Smooth muscle cell (in vitro differentiated cells): ENCODE results near the gene MAP1B. TPM values are rescaled to one million over a fixed set of nuclear protein-coding genes. Genes with fewer than 3 reads are reported as not detected.

Experiments
- DNase-seq: peaks from one replicate; lab custom pipeline; 2025; ENCODE audit not compliant: unreplicated experiment; lab: John Stamatoyannopoulos, UW
- H2AFZ ChIP-seq: fragments of 200-600 bp; sonication (generic); 2 replicates; pipeline ENCODE4 v1.6.0; 2016; ENCODE audit warnings: antibody characterized with exemption, low read depth, mild to moderate bottlenecking
- H3F3A ChIP-seq: fragments of 200-600 bp; sonication (generic); 2 replicates; pipeline ENCODE4 v1.6.0; 2017; ENCODE audit warnings: antibody characterized with exemption, low read depth
- H3K27ac ChIP-seq: fragments of 200-600 bp; sonication (generic); 2 replicates; pipeline ENCODE4 v1.5.1; 2016; ENCODE audit warnings: low read depth, mild to moderate bottlenecking
- H3K27me3 ChIP-seq: fragments of 200-600 bp; sonication (generic); 2 replicates; pipeline ENCODE4 v1.6.1; 2016; ENCODE audit warnings: low read depth, mild to moderate bottlenecking
- H3K36me3 ChIP-seq: fragments of 200-600 bp; sonication (generic); 2 replicates; pipeline ENCODE4 v1.5.1; 2016; ENCODE audit warnings: low read depth
- H3K4me1 ChIP-seq: fragments of 200-600 bp; sonication (generic); 2 replicates; pipeline ENCODE4 v1.5.1; 2016; ENCODE audit warnings: low read depth
- H3K4me2 ChIP-seq: fragments of 200-600 bp; sonication (generic); 2 replicates; pipeline ENCODE4 v1.6.0; 2016; ENCODE audit warnings: mild to moderate bottlenecking
- H3K4me3 ChIP-seq: fragments of 200-600 bp; sonication (generic); 2 replicates; pipeline ENCODE4 v1.5.1; 2016; ENCODE audit warnings: mild to moderate bottlenecking
- H3K79me2 ChIP-seq: fragments of 200-600 bp; sonication (generic); 2 replicates; pipeline ENCODE4 v1.6.0; 2016; ENCODE audit warnings: low read depth, mild to moderate bottlenecking
- H3K9ac ChIP-seq: fragments of 200-600 bp; sonication (generic); 2 replicates; pipeline ENCODE4 v1.6.0; 2016; ENCODE audit warnings: low read depth
- H3K9me3 ChIP-seq: fragments of 200-600 bp; sonication (generic); replicated peaks from 2 replicates; pipeline ENCODE4 v1.5.1; 2016; ENCODE audit warnings: low read depth
- H4K20me1 ChIP-seq: fragments of 200-600 bp; sonication (generic); 2 replicates; pipeline ENCODE4 v1.6.0; 2016; ENCODE audit warnings: low read depth
- WGBS: methylation state at CpG from one replicate; pipeline ENCODE4 v1.1.7; 2016; ENCODE audit warnings: low lambda C conversion rate; 5-methylcytosine and 5-hydroxymethylcytosine counted together
- polyA plus RNA-seq: library from polyadenylated mRNA; unstranded; fragments of >200 nt; fragmentation: Nextera tagmentation; extraction: Ambion mirVana; gene quantifications from 2 replicates; pipeline ENCODE4 v1.2.1, GENCODE V29; 2016
- total RNA-seq: library from RNA; depleted of rRNA; stranded (reverse); fragments of >200 nt; gene quantifications from 2 replicates; pipeline ENCODE4 v1.2.3, GENCODE V29; 2014
- TF ChIP-seq, protein P1 (sequence below): fragments of 200-600 bp; sonication (generic); IDR thresholded peaks from 2 replicates; pipeline ENCODE4 v1.5.1; 2017; ENCODE audit warnings: borderline replicate concordance, mild to moderate bottlenecking, antibody characterized with exemption; ENCODE audit not compliant: insufficient read depth, poor library complexity, severe bottlenecking

MAP1B gene
- total and polyA plus RNA-seq, 2 experiments from 2014 or later = 111 to 143 TPM

DNA sequence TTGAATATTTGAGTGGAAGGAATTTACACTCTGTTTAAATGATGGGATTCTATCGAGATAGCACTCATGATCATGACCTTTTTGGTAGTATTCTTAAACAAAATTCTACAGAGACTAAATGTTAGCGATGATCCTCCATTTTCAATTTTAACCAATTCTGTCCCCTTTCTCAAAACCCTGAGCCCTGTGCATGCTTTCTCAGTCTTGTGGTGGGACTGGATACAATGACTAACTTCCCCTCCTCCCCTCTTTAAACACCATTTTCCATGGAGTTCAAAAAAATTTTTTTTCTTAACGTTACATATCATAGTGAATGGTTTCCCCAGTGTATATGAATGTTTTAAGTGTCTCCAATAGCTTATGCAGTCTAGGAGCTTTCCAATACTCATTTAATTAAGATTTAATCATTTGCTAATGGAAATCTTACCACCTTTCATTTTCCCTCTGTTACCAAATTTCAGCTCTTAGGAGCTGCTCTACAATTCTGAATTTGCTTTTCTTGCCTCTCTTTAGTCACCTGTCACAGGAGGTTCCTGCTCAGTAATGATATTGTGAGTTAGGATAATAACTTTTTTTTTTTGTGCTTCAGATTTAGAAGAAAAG, 101.2 kb downstream of the MAP1B start:
- Histone ChIP-seq H3K27ac (peak overlapping the region; percentile 68), H2AFZ (no peak overlapping the region), H4K20me1 (no peaks in the 10 kb centered on the region), H3F3A (peaks cover 33% of the 10 kb centered on the region), H3K36me3 (peaks cover 12% of the 10 kb centered on the region), H3K79me2 (no peaks in the 10 kb centered on the region), H3K4me3 (no peak overlapping the region), H3K4me1 (peaks cover 28% of the 10 kb centered on the region), H3K9ac (no peak overlapping the region), H3K27me3 (no peaks in the 10 kb centered on the region), H3K4me2 (no peak overlapping the region), H3K9me3 (no peaks in the 10 kb centered on the region)
- TF ChIP-seq, protein P1, sequence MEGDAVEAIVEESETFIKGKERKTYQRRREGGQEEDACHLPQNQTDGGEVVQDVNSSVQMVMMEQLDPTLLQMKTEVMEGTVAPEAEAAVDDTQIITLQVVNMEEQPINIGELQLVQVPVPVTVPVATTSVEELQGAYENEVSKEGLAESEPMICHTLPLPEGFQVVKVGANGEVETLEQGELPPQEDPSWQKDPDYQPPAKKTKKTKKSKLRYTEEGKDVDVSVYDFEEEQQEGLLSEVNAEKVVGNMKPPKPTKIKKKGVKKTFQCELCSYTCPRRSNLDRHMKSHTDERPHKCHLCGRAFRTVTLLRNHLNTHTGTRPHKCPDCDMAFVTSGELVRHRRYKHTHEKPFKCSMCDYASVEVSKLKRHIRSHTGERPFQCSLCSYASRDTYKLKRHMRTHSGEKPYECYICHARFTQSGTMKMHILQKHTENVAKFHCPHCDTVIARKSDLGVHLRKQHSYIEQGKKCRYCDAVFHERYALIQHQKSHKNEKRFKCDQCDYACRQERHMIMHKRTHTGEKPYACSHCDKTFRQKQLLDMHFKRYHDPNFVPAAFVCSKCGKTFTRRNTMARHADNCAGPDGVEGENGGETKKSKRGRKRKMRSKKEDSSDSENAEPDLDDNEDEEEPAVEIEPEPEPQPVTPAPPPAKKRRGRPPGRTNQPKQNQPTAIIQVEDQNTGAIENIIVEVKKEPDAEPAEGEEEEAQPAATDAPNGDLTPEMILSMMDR = no peak
- no peak for DNase-seq
- 94% methylated on average over 3 of the region's 3 CpGs for WGBS

DNA sequence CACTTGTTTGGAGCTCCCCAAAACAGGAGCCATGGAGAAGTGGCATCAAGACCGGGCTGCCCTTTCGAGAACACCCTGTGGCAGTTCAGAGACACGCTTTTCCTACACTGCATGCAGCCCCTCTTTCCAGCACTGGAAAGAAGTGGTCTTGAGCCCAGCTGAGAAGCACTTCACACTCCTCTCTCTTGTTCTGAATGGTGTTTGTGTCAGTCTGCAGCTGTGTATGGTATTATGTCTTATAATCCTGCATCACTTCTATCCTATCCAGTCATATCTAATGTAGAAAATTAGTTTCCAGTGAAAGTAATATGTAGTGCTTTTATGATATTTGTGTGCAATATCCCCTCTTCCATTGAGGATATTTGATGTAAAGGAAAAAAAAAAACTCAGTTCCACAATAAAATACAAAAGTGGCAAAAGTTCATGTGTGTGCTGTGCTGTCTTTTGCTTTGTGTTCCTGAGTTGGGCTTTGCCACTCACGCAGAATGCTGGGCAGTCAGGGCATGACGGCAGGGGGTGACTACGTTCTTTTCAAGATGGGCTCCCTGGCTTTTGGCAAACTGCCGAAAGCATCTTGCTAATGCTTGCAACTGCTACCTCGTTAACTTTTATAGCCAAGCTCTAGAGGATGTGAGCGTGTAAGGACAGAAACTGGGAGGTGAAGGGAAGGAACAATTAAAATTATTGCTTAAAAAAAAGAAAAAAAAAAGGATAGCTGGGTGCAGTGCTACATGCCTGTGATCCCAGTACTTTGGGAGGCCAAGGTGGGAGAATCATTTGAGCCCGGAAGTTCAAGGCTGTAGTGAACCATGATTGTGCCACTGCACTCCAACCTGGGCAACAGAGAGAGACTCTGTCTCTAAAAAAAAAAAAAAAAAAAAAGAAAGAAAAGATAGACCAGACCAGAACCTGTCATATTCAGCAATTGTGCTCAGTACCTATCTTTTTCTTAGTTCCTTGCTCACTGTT, 102.2 kb downstream of the MAP1B start:
- Histone ChIP-seq H4K20me1 (no peaks in the 10 kb centered on the region), H3K4me2 (no peak overlapping the region), H3K4me3 (no peak overlapping the region), H3K4me1 (peaks cover 28% of the 10 kb centered on the region), H3F3A (peaks cover 26% of the 10 kb centered on the region), H2AFZ (no peak overlapping the region), H3K9ac (no peak overlapping the region), H3K27ac (peak overlapping the region; percentile 68), H3K9me3 (no peaks in the 10 kb centered on the region), H3K27me3 (no peaks in the 10 kb centered on the region), H3K79me2 (no peaks in the 10 kb centered on the region), H3K36me3 (peaks cover 6% of the 10 kb centered on the region)
- 49% methylated on average over 10 of the region's 10 CpGs for WGBS
- DNase-seq = peak; percentile 13
- TF ChIP-seq, protein P1 = no peak

GRCh38 chr5:72210888-72211678, 103.8 kb downstream of the MAP1B start:
- H3F3A ChIP-seq = peaks cover 22% of the 10 kb centered on the region
- H2AFZ ChIP-seq = no peak overlapping the region
- H3K9ac ChIP-seq = no peak overlapping the region
- no peaks in the 10 kb centered on the region for H4K20me1 ChIP-seq
- H3K4me1 ChIP-seq = peaks cover 31% of the 10 kb centered on the region
- TF ChIP-seq, protein P1 = no peak
- whole genome bisulfite sequencing = 35% methylated on average over 6 of the region's 6 CpGs
- peaks cover under 1% of the 10 kb centered on the region for H3K36me3 ChIP-seq
- H3K4me2 ChIP-seq = peak overlapping the region; percentile 42
- H3K79me2 ChIP-seq = no peaks in the 10 kb centered on the region
- no peak for DNase-seq
- no peak overlapping the region for H3K4me3 ChIP-seq
- no peaks in the 10 kb centered on the region for H3K27me3 ChIP-seq
- H3K9me3 ChIP-seq = no peaks in the 10 kb centered on the region
- peak overlapping the region; percentile 68 for H3K27ac ChIP-seq
